GM21526 (cell line): ENCODE results near the gene CLTRN.

Experiments
- ATAC-seq: cut with Tn5 transposase; IDR thresholded peaks from one replicate; pipeline ENCODE4 v1.9.1; 2021; ENCODE audit warnings: moderate library complexity; ENCODE audit not compliant: unreplicated experiment, low FRiP score

CLTRN gene

GRCh38 chrX:15594371-15594770 is 70.2 kb downstream of the CLTRN start:
- no peak for ATAC-seq

- ATAC-seq: no peak
Measured at GRCh38 chrX:15579778-15580747, 84.5 kb downstream of the CLTRN start.
